Activated CD8-positive, alpha-beta memory T cell treated with anti-CD3 and anti-CD28 coated beads, Interleukin-2, amount 10 ng/mL, durations not matched to agents 7 days and 5 days (primary cell): ENCODE data around the gene CRISPLD2. TPM values are rescaled to one million over a fixed set of nuclear protein-coding genes. Genes with fewer than 3 reads are reported as not detected.

ENCODE experiments used
- ATAC-seq: fragments of 150-1000 bp; cut with Tn5 transposase; one replicate; pipeline ENCODE4 v1.10.0; 2021; ENCODE audit warnings: moderate library complexity
- CTCF ChIA-PET: fragments of 350-600 bp; sonication (Branson Sonifier 250); formaldehyde crosslinking; loops from one replicate; lab custom pipeline; 2021; ENCODE audit warnings: antibody characterized with exemption; lab: Charles Lee
- DNase-seq: peaks from one replicate; pipeline ENCODE4 v3.0.0-alpha.2; 2020
- H3K27ac Mint-ChIP-seq: one replicate; pipeline ENCODE4 v1.8.0; 2021; ENCODE audit warnings: mild to moderate bottlenecking, mixed read lengths
- H3K27me3 Mint-ChIP-seq: one replicate; pipeline ENCODE4 v1.8.0; 2021; ENCODE audit warnings: mixed read lengths
- H3K36me3 Mint-ChIP-seq: one replicate; pipeline ENCODE4 v1.8.0; 2021; ENCODE audit warnings: mild to moderate bottlenecking, mixed read lengths
- H3K4me1 Mint-ChIP-seq: one replicate; pipeline ENCODE4 v1.8.0; 2021; ENCODE audit warnings: mixed read lengths
- H3K4me3 Mint-ChIP-seq: one replicate; pipeline ENCODE4 v1.8.0; 2021; ENCODE audit warnings: mild to moderate bottlenecking, moderate library complexity, mixed read lengths
- H3K9me3 Mint-ChIP-seq: one replicate; pipeline ENCODE4 v1.8.0; 2022; ENCODE audit warnings: low read depth, mixed read lengths
- total RNA-seq, 2 experiments: library from RNA; stranded (reverse); gene quantifications; one replicate each; pipeline ENCODE4 v1.2.3, GENCODE V29; 2021

Gene CRISPLD2
- total RNA-seq, 2 experiments from 2014 or later: not detected

DNA sequence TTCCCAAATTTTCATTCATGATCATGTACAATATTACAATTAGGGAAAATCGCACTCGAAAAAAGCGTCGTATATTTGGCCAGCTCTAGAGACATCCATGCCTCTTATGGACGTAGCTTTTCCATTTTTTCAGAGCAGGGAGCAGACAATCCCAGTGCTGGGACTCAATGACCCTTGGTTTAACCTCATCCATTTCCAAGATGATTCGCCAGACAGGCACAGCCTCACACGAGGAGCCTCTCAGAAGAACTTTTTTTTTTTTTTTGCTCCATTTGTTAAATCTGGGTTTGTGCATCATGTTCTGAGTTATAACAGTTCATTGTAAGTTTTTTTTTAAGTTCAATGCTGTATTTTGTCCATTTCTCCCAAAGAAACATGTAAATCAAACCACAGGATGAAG is 99.5 kb downstream of the CRISPLD2 start:
- DNase-seq: no peak
- ATAC-seq: no peak
- H3K4me1 Mint-ChIP-seq: no peaks in the 10 kb centered on the region
- no peaks in the 10 kb centered on the region for H3K36me3 Mint-ChIP-seq
- H3K4me3 Mint-ChIP-seq: no peak overlapping the region
- H3K9me3 Mint-ChIP-seq: no peaks in the 10 kb centered on the region
- H3K27me3 Mint-ChIP-seq: peaks cover 38% of the 10 kb centered on the region
- CTCF ChIA-PET: interaction anchor here (0.6 kb wide), 1 partner anchor 224 kb away, joined by 3 read pairs; no protein-coding TSS in a partner anchor
- H3K27ac Mint-ChIP-seq: no peak overlapping the region

DNA sequence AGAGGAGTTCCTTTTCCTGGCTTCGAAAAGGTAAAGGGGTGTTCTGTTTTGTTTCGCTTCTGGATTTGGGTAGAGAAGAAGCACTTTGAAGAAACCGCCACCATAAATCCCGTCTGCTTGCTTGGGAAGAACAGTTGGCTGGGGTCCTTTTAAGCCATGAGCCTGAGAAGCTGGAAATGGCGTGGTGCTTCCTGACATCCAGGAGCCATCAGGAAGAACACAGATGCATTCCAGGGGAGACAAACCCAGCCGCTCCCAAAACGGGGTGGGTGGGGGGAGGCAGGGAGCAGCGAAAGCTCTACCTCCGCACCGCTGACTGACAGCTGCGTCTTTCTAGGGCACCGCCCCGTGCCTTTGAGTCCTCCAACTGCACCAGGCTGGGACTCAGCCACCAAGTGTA is 99.9 kb downstream of the CRISPLD2 start:
- Mint-ChIP-seq H3K4me1 (no peaks in the 10 kb centered on the region), H3K9me3 (no peaks in the 10 kb centered on the region), H3K27ac (no peak overlapping the region), H3K36me3 (no peaks in the 10 kb centered on the region), H3K27me3 (peaks cover 36% of the 10 kb centered on the region), H3K4me3 (no peak overlapping the region)
- ATAC-seq: no peak
- CTCF ChIA-PET: interaction anchor here (0.6 kb wide), 1 partner anchor 225 kb away, joined by 3 read pairs; no protein-coding TSS in a partner anchor
- DNase-seq: no peak

DNA sequence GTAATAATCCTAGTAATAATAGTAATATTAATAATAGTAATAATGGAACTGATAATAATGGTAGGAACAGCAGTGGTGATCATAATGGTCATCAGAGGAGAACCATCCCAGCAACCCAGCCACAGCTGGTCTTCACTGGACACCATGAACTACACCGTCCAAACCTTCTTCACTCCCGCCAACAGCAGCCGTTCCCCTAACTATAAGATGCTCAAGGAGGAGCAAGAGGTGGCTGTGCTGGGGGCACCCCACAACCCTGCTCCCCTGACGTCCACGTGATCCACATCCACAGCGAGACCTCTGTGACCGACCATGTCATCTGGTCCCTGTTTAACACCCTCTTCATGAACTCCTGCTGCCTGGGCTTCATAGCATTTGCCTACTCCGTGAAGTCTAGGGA is 100.5 kb downstream of the CRISPLD2 start:
- Mint-ChIP-seq H3K36me3 (no peaks in the 10 kb centered on the region), H3K27ac (no peak overlapping the region), H3K27me3 (peaks cover 34% of the 10 kb centered on the region), H3K4me3 (no peak overlapping the region), H3K4me1 (no peaks in the 10 kb centered on the region), H3K9me3 (no peaks in the 10 kb centered on the region)
- CTCF ChIA-PET: interaction anchor here (1.4 kb wide), 1 partner anchor 32 kb away, joined by 3 read pairs; no protein-coding TSS in a partner anchor
- no peak for ATAC-seq
- no peak for DNase-seq

DNA sequence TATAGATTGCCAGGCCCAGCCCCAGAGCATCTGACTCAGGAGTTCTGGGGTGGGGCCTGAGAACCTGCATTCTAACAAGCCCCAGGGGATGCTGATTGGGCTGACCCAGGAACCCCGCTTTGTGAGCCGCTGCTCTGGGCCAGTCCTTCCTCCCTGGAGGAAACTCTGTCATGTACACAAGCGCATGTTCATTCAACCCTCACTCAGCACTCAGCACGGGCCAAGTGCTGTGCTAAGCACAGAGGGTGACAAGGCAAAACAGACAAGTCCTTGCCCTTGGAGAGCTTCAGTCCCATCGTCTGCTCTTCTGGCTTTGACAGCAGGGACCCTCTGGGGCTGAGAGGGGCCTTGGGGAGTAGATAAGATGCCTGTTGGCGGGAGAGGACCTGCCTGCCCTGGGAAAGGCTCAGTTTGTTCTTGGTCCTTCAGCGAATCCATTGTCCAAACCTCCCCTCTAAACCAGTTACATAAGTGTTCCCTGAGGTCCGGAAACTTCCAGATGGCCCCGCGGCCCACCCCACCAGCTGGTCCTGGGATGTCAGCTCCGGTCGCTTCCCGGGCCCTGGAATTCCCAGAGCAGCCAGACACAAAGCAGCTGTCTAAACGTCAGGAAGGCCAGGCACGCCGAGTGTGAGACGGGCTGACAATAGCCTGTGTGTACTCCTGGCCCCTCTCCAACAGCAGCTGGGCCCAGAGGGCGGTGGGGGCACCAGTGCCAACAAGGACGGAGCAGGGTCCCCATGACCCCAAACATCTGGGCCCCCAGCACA is 102.8 kb downstream of the CRISPLD2 start:
- ATAC-seq (no peak), DNase-seq (no peak)
- H3K36me3 Mint-ChIP-seq: no peaks in the 10 kb centered on the region
- H3K4me3 Mint-ChIP-seq: no peak overlapping the region
- peaks cover 15% of the 10 kb centered on the region for H3K27me3 Mint-ChIP-seq
- no peak overlapping the region for H3K27ac Mint-ChIP-seq
- no peaks in the 10 kb centered on the region for H3K4me1 Mint-ChIP-seq
- H3K9me3 Mint-ChIP-seq: no peaks in the 10 kb centered on the region
- CTCF ChIA-PET: interaction anchor here (0.7 kb wide), 1 partner anchor 30 kb away, joined by 3 read pairs; no protein-coding TSS in a partner anchor

DNA sequence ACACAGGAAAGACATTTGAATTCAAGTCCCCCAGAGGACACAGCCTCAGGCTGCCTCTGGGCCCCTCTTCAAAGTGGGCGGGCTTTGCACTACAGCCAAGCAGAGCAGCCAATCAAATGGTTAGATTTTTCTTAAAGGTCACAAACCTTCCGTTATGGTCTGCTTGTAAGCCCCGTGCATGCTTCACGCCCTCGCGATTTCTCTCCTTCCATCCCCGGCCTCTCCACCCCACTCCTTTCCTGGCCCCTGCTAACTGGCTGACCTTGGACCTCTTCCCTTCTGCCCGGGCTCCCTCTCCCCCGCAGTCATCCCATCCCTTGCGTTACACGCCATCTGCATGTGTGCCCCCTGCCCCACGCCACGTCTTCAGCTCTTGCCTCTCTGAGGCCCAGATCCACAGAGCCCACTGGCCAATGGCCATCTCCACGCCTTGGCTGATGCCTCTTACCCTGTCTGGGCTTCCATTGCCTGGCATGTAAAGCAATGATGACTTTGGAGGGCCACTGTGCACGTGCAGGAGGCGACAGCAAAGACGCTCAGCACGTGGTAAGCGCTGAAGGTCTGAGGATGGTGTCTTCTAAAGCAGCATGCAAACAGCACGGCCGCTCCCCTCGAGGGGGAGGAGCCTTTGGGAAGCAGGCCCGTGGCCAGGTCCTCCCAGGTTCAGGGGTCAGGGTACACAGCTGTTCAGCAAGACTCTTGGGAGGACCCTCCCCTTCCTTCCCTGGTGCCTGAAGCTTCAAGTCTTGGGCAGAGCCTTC is 104.7 kb downstream of the CRISPLD2 start:
- no peaks in the 10 kb centered on the region for H3K4me1 Mint-ChIP-seq
- DNase-seq (no peak), ATAC-seq (no peak)
- H3K36me3 Mint-ChIP-seq: no peaks in the 10 kb centered on the region
- H3K27me3 Mint-ChIP-seq: no peaks in the 10 kb centered on the region
- H3K27ac Mint-ChIP-seq: no peak overlapping the region
- no peaks in the 10 kb centered on the region for H3K9me3 Mint-ChIP-seq
- CTCF ChIA-PET: interaction anchor here (1.4 to 4.5 kb wide), 6 partner anchors 30 to 968 kb away, joined by 3 to 32 read pairs (median 6); no protein-coding TSS in a partner anchor
- H3K4me3 Mint-ChIP-seq: no peak overlapping the region

DNA sequence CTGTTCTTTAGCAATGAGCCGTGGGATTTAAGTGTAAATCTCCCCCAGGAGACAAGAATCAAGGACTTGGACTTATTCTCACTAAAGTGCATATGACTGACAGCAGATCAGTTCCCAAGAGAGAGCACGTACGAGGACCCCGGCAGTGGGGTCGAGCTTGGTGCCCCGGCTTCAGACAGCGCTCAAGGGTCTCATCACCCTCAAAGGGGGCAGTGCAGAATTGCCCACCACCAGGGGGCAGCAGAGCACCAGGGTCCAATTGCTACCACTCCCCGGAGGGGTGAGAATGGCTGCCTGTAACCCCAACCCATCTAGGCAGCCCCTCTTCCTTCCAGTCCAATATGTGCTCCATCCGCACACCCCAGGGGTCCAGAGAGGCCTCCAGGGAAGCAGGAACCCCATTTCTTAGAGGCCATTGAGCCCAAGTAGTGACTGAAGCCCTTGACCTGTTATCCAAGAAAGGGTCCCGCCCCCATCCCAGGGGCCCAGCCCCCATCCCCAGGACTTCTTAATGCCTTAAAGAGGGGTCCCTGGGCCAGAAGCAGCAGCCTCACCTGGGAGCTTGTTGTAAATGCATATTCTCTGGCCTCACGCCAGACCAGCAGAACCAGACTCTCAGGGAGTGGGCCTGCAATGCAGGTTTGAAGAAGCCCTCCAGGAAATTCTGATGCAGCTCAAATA is 105.4 kb downstream of the CRISPLD2 start:
- no peak overlapping the region for H3K4me3 Mint-ChIP-seq
- CTCF ChIA-PET: interaction anchor here (1.1 to 4.5 kb wide), 11 partner anchors 22 to 969 kb away, joined by 3 to 32 read pairs (median 6); no protein-coding TSS in a partner anchor
- no peaks in the 10 kb centered on the region for H3K36me3 Mint-ChIP-seq
- no peaks in the 10 kb centered on the region for H3K4me1 Mint-ChIP-seq
- ATAC-seq (peak; percentile 64), DNase-seq (peak; percentile 74)
- no peak overlapping the region for H3K27ac Mint-ChIP-seq
- H3K9me3 Mint-ChIP-seq: no peaks in the 10 kb centered on the region
- H3K27me3 Mint-ChIP-seq: no peaks in the 10 kb centered on the region

DNA sequence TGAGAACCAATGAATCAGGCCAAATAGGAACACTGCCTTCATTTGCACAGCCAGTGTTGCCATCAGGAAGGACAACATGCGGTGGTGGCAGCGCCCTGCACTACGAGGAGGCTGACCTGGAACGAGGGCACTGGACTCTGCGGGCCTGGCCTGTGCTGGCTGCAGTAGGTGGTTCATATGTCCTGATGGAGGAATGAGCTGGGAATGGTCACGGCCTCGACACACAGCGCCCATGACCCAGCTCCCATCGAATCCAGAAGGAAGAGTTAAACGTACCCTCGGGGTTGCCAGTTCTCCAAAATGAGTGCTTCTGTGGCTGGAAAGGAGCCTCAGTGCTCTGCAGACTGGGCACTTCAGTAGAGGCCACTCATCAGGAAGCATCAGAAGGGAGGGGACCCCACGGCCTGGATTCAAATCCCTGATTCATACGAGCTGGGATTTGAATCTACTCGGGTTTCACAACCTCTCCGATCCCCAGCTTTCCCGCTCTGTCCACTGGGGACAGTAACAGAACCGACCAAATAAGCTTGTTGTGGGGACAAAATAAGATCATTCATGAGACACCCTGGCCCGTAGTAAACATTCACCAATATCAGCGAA is 106.1 kb downstream of the CRISPLD2 start:
- H3K27ac Mint-ChIP-seq: no peak overlapping the region
- CTCF ChIA-PET: interaction anchor here (1.1 to 4.5 kb wide), 10 partner anchors 21 to 189 kb away, joined by 3 to 32 read pairs (median 6); no protein-coding TSS in a partner anchor
- DNase-seq (no peak), ATAC-seq (no peak)
- no peaks in the 10 kb centered on the region for H3K36me3 Mint-ChIP-seq
- H3K9me3 Mint-ChIP-seq: no peaks in the 10 kb centered on the region
- H3K27me3 Mint-ChIP-seq: no peaks in the 10 kb centered on the region
- no peaks in the 10 kb centered on the region for H3K4me1 Mint-ChIP-seq
- no peak overlapping the region for H3K4me3 Mint-ChIP-seq

DNA sequence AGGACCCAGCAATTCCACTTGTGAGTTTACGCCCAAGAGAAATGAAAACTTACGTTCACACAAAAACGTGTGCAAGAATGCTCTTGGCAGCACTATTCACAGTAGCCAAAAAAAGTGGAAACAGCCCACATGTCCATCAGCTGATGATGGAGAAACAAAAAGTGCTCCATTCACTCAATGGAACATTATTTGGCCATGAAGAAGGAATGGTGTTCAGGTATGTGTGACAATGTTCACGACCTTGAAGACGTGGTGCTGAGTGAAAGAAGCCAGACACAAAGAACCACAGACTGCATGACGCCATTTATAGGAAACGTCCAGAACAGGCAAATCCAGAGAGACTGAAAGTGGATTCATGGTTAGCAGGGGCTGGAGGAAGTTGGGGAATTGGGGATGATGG is 106.7 kb downstream of the CRISPLD2 start:
- Mint-ChIP-seq H3K27me3 (no peaks in the 10 kb centered on the region), H3K9me3 (peaks cover 3% of the 10 kb centered on the region), H3K27ac (no peak overlapping the region), H3K4me1 (no peaks in the 10 kb centered on the region), H3K36me3 (no peaks in the 10 kb centered on the region), H3K4me3 (no peak overlapping the region)
- CTCF ChIA-PET: interaction anchor here (1.1 to 4.5 kb wide), 6 partner anchors 21 to 172 kb away, joined by 3 to 32 read pairs (median 10); no protein-coding TSS in a partner anchor
- DNase-seq (no peak), ATAC-seq (no peak)

DNA sequence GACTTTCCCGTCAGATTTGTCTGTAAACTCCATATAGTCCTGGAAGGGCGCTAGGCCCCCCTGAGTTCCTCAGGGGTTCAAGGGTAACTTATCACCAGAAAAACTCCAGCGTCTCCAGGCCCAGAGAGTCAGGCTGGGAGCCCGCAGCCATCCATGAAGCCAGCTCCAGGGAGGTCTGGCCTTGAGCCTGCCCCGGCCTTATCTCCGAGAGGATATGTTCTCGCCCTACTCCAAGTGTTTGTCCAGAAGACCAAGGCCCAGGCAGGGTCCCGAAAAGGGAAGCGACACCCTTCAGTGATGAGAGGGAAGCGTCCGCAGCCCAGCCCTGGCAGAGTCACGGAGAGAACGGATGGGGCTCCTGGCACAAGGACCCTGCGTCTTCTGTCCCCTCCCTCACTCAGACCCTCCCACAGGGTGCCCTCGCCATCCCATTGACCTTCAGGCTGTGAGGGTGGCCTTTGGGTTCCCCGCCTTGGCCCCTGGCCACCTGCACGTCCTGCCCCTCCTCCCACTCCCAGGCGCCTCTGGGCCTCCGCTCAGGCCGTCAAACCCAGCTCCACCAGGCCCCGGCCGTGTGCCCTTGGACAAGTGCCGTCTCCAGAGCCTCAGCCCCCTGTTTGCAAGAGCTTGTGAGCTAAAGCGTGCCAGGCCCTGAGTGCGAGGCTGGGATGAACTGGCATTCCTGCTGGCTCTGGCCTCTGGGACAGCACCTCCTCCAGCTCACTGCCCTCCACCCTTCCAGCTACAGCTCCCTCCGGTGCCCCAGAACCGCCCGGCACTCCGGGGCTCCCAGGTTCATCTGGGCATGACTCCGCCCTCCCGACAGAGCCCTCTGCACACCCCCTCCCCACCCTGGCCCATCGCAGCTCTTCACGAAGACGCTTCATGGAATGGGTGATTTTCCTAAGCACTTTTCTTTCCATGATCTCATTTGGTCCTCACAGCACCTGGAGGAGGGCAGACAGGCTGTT is 108.1 kb downstream of the CRISPLD2 start:
- H3K9me3 Mint-ChIP-seq: peaks cover 3% of the 10 kb centered on the region
- no peaks in the 10 kb centered on the region for H3K4me1 Mint-ChIP-seq
- H3K27me3 Mint-ChIP-seq: no peaks in the 10 kb centered on the region
- H3K4me3 Mint-ChIP-seq: no peak overlapping the region
- ATAC-seq (no peak), DNase-seq (no peak)
- CTCF ChIA-PET: interaction anchor here (4.5 kb wide), 1 partner anchor 43 kb away, joined by 32 read pairs; no protein-coding TSS in a partner anchor
- no peak overlapping the region for H3K27ac Mint-ChIP-seq
- H3K36me3 Mint-ChIP-seq: no peaks in the 10 kb centered on the region

DNA sequence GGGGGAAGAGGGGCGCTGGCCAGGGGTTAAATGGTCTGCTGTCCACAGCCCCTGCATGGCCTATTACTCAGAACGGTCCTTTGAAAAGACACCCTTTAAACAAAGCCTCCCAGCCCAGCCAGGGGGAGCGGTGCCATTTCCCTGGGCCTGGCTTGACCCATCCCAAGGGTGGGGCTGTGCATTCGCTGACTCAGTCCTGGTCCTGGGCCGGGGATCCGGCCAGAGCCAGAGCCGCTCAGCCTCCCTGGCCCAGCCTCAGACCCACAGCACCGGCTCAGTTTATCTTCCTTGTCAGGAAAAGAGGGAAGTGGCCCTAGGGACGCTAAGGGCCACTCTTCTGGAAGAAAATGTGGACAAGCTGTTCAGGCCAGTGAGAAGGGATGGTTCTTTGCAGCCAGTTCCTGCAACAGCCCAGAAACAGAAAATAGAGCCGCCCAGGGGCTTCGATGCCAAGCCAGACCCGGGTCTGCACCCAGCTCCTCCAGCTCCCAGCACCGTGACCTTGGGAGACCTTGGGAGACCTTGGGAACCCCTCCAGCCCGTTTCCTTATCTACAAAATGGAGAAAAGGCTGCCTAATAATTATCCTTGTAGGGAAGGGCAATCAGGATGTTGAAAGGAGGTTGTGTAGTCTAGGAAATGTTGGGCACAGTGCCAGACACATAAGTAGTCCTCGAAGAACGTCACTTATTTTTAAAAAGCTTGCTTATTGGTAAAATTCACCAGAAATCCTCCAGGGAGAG is 109.1 kb downstream of the CRISPLD2 start:
- CTCF ChIA-PET: interaction anchor here (4.5 kb wide), 1 partner anchor 42 kb away, joined by 32 read pairs; no protein-coding TSS in a partner anchor

More for the DNA sequence above, 109.1 kb downstream of the CRISPLD2 start:
- no peak for ATAC-seq
- H3K36me3 Mint-ChIP-seq: no peaks in the 10 kb centered on the region
- no peak overlapping the region for H3K27ac Mint-ChIP-seq
- H3K27me3 Mint-ChIP-seq: no peaks in the 10 kb centered on the region
- no peaks in the 10 kb centered on the region for H3K4me1 Mint-ChIP-seq
- no peak for DNase-seq
- no peak overlapping the region for H3K4me3 Mint-ChIP-seq
- peaks cover 3% of the 10 kb centered on the region for H3K9me3 Mint-ChIP-seq
